ENCODE data around the gene CEPT1. TPM values are rescaled to one million over a fixed set of nuclear protein-coding genes. Genes with fewer than 3 reads are reported as not detected.

Gene CEPT1
- total and polyA plus RNA-seq, 2 donors from 2014 or later: 19.2 to 35.7 TPM

- no peak for TF ChIP-seq CTCF (IDR thresholded peaks at IDR 0.05; ENCODE audit: borderline replicate concordance, extremely low read depth, insufficient read depth)
- intact Hi-C loops (cut with DNase I): no loop called here
- H3K27me3 ChIP-seq (ENCODE audit: control insufficient read depth, insufficient read depth, low read length): no peaks in the 10 kb centered on the region
- no peak overlapping the region for H3K27ac ChIP-seq (ENCODE audit: low read depth in 2 of 2, low read length in 2 of 2)
- no peak overlapping the region for H3K4me3 ChIP-seq (ENCODE audit: low read length in 3 of 3)
- H3K36me3 ChIP-seq (ENCODE audit: control insufficient read depth in 2 of 3, insufficient read depth in 3 of 3, low read length in 3 of 3): no peaks in the 10 kb centered on the region
- H3K9me3 ChIP-seq (ENCODE audit: control insufficient read depth in 2 of 3, insufficient read depth in 1 of 3, low read length in 3 of 3): no peaks in the 10 kb centered on the region
- no peak overlapping the region for H3K9ac ChIP-seq (ENCODE audit: low read length in 3 of 3)
- DNase-seq: no peak
- no peak for FAIRE-seq
- peaks cover 0 to 4% (median 2%) of the 10 kb centered on the region in 3 donors for H3K4me1 ChIP-seq (ENCODE audit: control insufficient read depth in 2 of 3, insufficient read depth in 2 of 3, low read depth in 1 of 3, low read length in 3 of 3)
Observed at GRCh38 chr1:111218701-111219556, 78.9 kb downstream of the CEPT1 start.

GRCh38 chr1:111219557-111220286 lies 79.7 kb downstream of the CEPT1 start:
- intact Hi-C loops (cut with DNase I): loop anchor here (10.0 kb wide), 1 partner anchor 185 kb away; no protein-coding TSS in a partner anchor
- Histone ChIP-seq H3K36me3 (ENCODE audit: control insufficient read depth in 2 of 3, insufficient read depth in 3 of 3, low read length in 3 of 3) (no peaks in the 10 kb centered on the region), H3K27ac (ENCODE audit: low read depth in 2 of 2, low read length in 2 of 2) (no peak overlapping the region), H3K4me3 (ENCODE audit: low read length in 3 of 3) (no peak overlapping the region), H3K27me3 (ENCODE audit: control insufficient read depth, insufficient read depth, low read length) (no peaks in the 10 kb centered on the region), H3K4me1 (ENCODE audit: control insufficient read depth in 2 of 3, insufficient read depth in 2 of 3, low read depth in 1 of 3, low read length in 3 of 3) (peaks cover 0 to 4% (median 2%) of the 10 kb centered on the region in 3 donors), H3K9ac (ENCODE audit: low read length in 3 of 3) (no peak overlapping the region), H3K9me3 (ENCODE audit: control insufficient read depth in 2 of 3, insufficient read depth in 1 of 3, low read length in 3 of 3) (no peaks in the 10 kb centered on the region)
- DNase-seq: no peak
- TF ChIP-seq CTCF (IDR thresholded peaks at IDR 0.05; ENCODE audit: borderline replicate concordance, extremely low read depth, insufficient read depth): no peak
- FAIRE-seq: no peak

GRCh38 chr1:111220302-111220890 lies 80.4 kb downstream of the CEPT1 start:
- no peak for TF ChIP-seq CTCF (IDR thresholded peaks at IDR 0.05; ENCODE audit: borderline replicate concordance, extremely low read depth, insufficient read depth)
- intact Hi-C loops (cut with DNase I): loop anchor here (10.0 kb wide), 1 partner anchor 184 kb away; no protein-coding TSS in a partner anchor

More at GRCh38 chr1:111220302-111220890, 80.4 kb downstream of the CEPT1 start:
- H3K27me3 ChIP-seq (ENCODE audit: control insufficient read depth, insufficient read depth, low read length): no peaks in the 10 kb centered on the region
- no peaks in the 10 kb centered on the region for H3K9me3 ChIP-seq (ENCODE audit: control insufficient read depth in 2 of 3, insufficient read depth in 1 of 3, low read length in 3 of 3)
- no peak overlapping the region for H3K9ac ChIP-seq (ENCODE audit: low read length in 3 of 3)
- DNase-seq: no peak
- FAIRE-seq: no peak
- no peak overlapping the region for H3K27ac ChIP-seq (ENCODE audit: low read depth in 2 of 2, low read length in 2 of 2)
- peaks cover 0 to 4% (median 2%) of the 10 kb centered on the region in 3 donors for H3K4me1 ChIP-seq (ENCODE audit: control insufficient read depth in 2 of 3, insufficient read depth in 2 of 3, low read depth in 1 of 3, low read length in 3 of 3)
- H3K4me3 ChIP-seq (ENCODE audit: low read length in 3 of 3): no peak overlapping the region
- H3K36me3 ChIP-seq (ENCODE audit: control insufficient read depth in 2 of 3, insufficient read depth in 3 of 3, low read length in 3 of 3): no peaks in the 10 kb centered on the region
